SK-N-DZ (cell line): Measurements from ENCODE around the gene SNRPD1.

Experiments used
- small RNA-seq, 2 experiments: library from RNA; depleted of rRNA; stranded (forward); fragments of <200 nt; gene quantifications; one replicate each; pipeline ENCODE3, GENCODE V24; 2014

The SNRPD1 gene

Small RNAs within 50 kb of the gene (small RNA-seq; reads per million reads assigned to genes)
- 0 reads per million in 2 experiments for gene MIR320C1
